Measurements from ENCODE around the gene TSPAN9.

GRCh38 chr12:3325736-3326135, 248.6 kb downstream of the TSPAN9 start:
- TF ChIP-seq ZEB2 (IDR thresholded peaks at IDR 0.05), result no peak
- TF ChIP-seq FOXJ3 (CRISPR knock-in tag; IDR thresholded peaks at IDR 0.05), result no peak
- TF ChIP-seq FIP1L1 (IDR thresholded peaks at IDR 0.05; ENCODE audit: low read depth, low read length, poor library complexity, severe bottlenecking), result no peak
- TF ChIP-seq SP1 (CRISPR knock-in tag; IDR thresholded peaks at IDR 0.05), result no peak
- no peak for TF ChIP-seq THAP12 (CRISPR knock-in tag; IDR thresholded peaks at IDR 0.05)
- TF ChIP-seq ZNF584 (CRISPR knock-in tag; IDR thresholded peaks at IDR 0.05; ENCODE audit: low read depth), result no peak
- no peak for TF ChIP-seq TAF7 (tag; IDR thresholded peaks at IDR 0.05)
- no peak for TF ChIP-seq GABPB2 (CRISPR knock-in tag; conservative IDR thresholded peaks at IDR 0.05)
- no peak for TF ChIP-seq C11orf30 (IDR thresholded peaks at IDR 0.05; ENCODE audit: low read depth)
- no peak for TF ChIP-seq IRF1 (CRISPR knock-in tag; IDR thresholded peaks at IDR 0.05; ENCODE audit: borderline replicate concordance)
- no peak for TF ChIP-seq NONO (IDR thresholded peaks at IDR 0.05; ENCODE audit: low read depth in 2 of 2, low read length in 1 of 2)

All from K562 (cell line).